ENCODE data around the gene GOLGA2. TPM values are rescaled to one million over a fixed set of nuclear protein-coding genes. Genes with fewer than 3 reads are reported as not detected.

Gene GOLGA2
- total RNA-seq: 76.4 TPM
- long read RNA-seq, partial matches to known transcripts: 2 of 20 reads
- long read RNA-seq, other reads (novel, unspliced or antisense): 18 of 20 reads

DNA sequence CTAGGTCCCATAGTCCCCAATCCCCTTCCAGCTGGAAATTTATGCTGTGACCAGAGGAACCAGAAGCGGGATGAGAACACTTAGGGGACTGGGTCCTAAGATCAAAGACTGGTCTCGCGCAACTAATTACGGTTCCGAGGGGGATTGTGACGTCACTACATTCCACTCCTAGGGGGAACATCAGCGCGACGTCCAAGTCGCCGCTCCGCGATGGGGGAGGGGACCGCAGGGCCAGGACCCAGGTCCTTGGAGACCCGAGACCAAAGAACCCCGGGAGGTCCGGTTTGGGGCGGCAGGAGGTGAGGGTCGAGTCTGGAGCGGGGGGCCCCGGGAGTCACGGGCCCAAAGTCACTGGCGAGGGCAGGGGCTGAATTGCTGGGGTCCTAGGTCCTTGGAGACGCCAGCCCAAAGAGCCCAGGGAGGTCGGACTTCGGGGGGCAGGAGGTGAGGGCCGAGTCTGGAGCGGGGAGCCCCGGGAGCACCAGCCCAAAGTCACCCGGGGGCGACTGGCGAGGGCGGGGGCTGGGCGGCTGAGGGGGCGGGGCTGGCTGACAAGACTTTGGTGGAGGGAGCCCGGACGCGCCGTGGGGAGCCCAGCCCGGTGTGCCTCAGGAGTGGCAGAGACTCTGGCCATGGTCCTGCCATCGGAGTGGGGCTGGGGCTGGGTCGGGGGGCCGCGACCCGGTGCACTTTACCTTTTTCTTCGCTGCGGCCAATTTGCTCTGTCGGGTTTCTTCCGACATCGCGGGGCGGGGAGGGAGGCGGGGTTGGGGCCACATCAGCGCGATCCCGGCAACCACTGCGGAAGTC is at the start of gene GOLGA2:
TSS of gene GOLGA2 (minus strand) at position 810 of the 810 bp plus-strand sequence. CDS start at position 779, 31 bp downstream.
- no peak for DNase-seq (ENCODE audit: missing footprints)
- ATAC-seq: peak; percentile 59
- intact Hi-C loops (cut with DNase I): loop anchor here (5.0 kb wide), 2 partner anchors 47 to 73 kb away; partner anchors contain the start of genes COQ4, DNM1 and TRUB2

GRCh38 chr9:128324401-128324800 is 48.6 kb upstream of the GOLGA2 start:
- ATAC-seq (no peak), DNase-seq (ENCODE audit: missing footprints) (no peak)
- intact Hi-C loops (cut with DNase I): loop anchor here (5.0 kb wide), 1 partner anchor 47 kb away; the partner anchor contains the start of genes GOLGA2 and SWI5

- no peak for DNase-seq (ENCODE audit: missing footprints)
- no peak for ATAC-seq
- intact Hi-C loops (cut with DNase I): loop anchor here (5.0 kb wide), 1 partner anchor 46 kb away; the partner anchor contains the start of genes GOLGA2 and SWI5
These were observed 48.0 kb upstream of the GOLGA2 start for GRCh38 chr9:128323791-128324190.

GRCh38 chr9:128323212-128323730 is 47.5 kb upstream of the GOLGA2 start:
- ATAC-seq (no peak), DNase-seq (ENCODE audit: missing footprints) (no peak)
- intact Hi-C loops (cut with DNase I): loop anchor here (5.0 kb wide), 1 partner anchor 46 kb away; the partner anchor contains the start of genes GOLGA2 and SWI5

GRCh38 chr9:128322404-128323211 is 46.8 kb upstream of the GOLGA2 start, which contains the start of the genes COQ4 and TRUB2:
Gene COQ4, plus strand, starts transcription at chr9:128322839. Its CDS starts 20 bp downstream, at chr9:128322859.
Gene TRUB2, minus strand, starts transcription at chr9:128322447. Its CDS starts 39 bp downstream, at chr9:128322408.
- intact Hi-C loops (cut with DNase I): loop anchor here (5.0 kb wide), 1 partner anchor 45 kb away; the partner anchor contains the start of genes GOLGA2 and SWI5
- peak; percentile 98 for ATAC-seq
- peak; percentile 96 for DNase-seq (ENCODE audit: missing footprints)

- ATAC-seq (no peak), DNase-seq (ENCODE audit: missing footprints) (no peak)
- intact Hi-C loops (cut with DNase I): loop anchor here (5.0 kb wide), 1 partner anchor 45 kb away; the partner anchor contains the start of genes GOLGA2 and SWI5
These were observed 46.1 kb upstream of the GOLGA2 start for GRCh38 chr9:128321879-128322403.

DNA sequence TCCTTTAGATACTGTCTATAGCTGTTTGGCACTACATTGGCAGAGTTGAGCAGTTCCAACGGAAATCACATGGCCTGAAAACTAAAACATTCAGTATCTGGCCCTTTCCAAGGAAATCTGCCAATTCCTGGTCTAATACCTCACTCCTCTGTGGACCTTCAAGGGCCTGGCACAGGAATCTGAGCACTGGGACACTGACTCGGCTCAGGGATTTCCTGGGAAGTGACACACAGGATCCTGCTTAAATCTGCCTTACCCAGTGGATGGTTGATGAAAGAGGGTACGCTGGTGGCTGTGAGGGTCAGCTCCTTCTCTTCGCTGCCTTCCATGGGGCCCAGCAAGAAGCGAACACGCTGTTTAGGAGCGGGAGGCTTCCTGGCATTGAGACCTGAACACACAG is 45.5 kb upstream of the GOLGA2 start:
- no peak for ATAC-seq

GRCh38 chr9:128317629-128318028 is 41.8 kb upstream of the GOLGA2 start:
- ATAC-seq (no peak), DNase-seq (ENCODE audit: missing footprints) (no peak)
- intact Hi-C loops (cut with DNase I): no loop called here

More for the DNA sequence above, 45.5 kb upstream of the GOLGA2 start:
- no peak for DNase-seq (ENCODE audit: missing footprints)
- intact Hi-C loops (cut with DNase I): loop anchor here (5.0 kb wide), 1 partner anchor 44 kb away; the partner anchor contains the start of genes GOLGA2 and SWI5

- no peak for ATAC-seq
- DNase-seq (ENCODE audit: missing footprints): no peak
- intact Hi-C loops (cut with DNase I): no loop called here
These were observed 40.6 kb upstream of the GOLGA2 start for GRCh38 chr9:128316421-128316820.

- intact Hi-C loops (cut with DNase I): no loop called here
- no peak for ATAC-seq
- DNase-seq (ENCODE audit: missing footprints): no peak
These were observed 38.9 kb upstream of the GOLGA2 start for GRCh38 chr9:128314697-128315096.

DNA sequence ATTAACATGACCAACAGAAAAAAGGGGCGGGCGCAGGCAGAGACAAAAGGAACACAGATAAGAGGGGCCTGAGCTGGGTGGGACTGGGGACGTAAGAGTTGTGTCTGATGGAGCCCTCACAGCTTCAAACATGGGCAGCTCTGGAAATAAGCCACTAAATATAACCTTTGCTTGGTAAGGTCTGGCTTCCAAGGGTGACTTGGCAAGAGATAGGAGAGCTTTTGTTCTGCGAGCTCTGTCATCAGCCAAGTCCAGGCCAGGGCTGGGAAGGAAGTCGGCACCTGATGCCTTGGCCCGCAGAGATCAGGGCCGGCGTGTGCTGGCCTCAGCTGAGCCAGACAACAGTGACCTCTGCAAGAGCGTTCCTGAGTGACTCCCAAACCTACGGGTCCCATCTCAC is 34.7 kb upstream of the GOLGA2 start:
- DNase-seq (ENCODE audit: missing footprints): no peak
- intact Hi-C loops (cut with DNase I): no loop called here
- peak; percentile 87 for ATAC-seq

DNA sequence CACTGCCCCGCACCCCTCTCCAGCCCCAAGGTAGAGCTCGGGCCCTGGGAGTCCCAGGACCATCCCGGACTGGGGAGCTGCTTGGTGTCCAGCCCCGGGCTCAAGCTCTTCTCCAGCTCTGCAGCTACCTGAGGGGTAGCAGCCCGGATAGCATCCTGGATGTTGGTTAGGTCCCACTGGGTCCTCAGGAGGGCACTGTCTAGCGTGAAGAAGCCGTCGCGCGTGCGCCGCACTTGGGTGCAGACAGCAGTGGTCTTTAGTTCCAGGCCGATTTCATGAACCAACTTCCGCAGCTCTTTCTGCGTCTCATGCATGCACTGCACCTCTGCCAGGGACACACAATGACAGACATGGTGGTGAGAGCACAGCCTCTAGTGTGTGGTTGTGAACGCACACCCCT is 33.7 kb upstream of the GOLGA2 start:
- intact Hi-C loops (cut with DNase I): no loop called here
- DNase-seq (ENCODE audit: missing footprints) (no peak), ATAC-seq (no peak)

DNA sequence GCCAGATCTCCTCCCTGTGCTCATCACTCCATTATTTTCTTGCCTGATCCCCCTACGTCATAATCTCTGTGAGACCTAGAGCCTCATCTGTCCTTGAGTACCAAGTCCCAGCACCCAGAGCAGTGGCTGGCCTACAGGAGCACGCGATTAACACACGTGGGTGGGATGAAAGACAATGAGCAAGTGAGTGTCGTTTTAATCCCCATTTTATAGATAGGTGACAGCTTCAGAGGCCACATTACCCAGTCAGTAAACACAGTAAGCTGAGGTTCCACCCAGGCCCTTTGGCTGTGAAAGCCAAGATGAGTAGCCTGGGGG is 29.1 kb upstream of the GOLGA2 start:
- DNase-seq (ENCODE audit: missing footprints) (no peak), ATAC-seq (no peak)
- intact Hi-C loops (cut with DNase I): no loop called here

DNA sequence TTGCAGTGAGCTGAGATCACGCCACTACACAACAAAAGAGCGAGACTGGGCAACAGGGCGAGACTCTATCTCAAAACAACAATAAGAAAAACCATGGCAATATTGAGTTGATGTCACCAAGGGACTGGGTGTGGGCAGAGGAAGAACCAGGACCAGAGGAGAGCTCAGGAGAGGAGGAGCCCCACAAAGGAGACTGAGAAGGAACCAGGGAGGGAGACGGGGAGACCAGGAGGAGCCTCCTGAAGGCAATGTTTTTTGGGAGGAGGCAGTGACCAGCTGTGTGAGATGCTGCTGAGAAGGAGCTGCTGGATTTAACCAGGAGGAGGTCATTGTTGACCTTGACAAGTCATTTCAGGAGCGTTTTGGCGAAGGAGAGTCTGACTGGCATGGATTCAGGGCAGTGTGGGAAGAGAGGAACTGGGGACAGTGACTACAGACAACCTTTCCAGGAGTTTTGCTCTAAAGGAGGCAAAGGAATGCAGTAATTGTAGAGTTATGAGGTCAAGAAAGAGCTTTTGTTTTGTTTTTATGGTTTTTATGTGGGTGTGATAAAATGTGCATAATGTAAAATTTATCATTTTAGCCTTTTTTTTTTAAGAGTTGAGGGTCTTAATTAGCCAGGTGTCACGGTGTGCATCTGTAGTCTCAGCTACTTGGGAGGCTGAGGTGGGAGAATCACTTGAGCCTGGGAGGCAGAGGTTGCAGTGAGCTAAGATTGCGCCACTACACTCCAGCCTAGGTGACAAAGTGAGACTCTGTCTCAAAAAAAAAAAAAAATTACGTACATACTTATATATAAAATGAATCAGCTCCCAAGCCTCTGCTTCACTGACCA is 28.5 kb upstream of the GOLGA2 start:
- ATAC-seq: no peak

DNA sequence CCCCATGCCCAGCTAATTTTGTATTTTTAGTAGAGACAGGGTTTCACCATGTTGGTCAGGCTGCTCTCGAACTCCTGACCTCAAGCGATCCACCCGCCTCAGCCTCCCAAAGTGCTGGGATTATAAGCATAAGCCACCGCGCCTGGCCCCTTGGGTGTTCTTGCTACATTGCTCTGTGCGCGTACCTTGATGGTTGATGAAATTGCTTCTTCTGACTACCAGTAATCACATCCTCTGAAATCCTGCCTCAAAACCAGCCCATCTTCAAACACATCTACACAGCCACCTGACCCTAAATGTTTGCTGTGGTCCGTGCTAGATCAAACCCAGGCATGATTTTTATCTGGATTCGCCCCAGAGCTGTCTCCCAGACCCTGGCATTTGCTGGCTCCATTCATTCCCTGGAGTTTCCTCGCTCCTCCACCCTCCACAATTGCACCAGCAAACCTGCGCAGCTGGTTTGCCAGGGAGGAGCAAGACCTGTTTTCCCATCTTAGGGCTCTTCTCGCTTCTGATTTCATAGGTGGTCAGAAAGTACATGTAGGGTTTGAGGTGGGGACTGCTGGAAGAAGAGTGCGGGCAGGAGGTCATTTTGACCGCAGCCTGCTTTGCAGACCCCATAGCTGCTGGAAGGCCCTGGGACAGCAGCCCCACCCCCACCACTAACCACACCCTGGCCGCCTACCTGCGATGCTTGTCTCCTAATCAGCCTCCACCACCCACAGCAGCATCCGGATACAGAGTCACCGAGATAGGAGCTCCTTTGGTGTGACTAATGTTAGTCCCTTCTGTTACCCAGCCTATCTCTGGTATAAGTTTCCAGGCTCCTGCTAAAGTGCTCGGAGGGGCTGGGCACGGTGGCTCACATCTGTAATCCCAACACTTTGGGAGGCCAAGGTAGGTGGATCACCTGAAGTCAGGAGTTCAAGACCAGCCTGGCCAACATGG is 23.0 kb upstream of the GOLGA2 start:
- DNase-seq (ENCODE audit: missing footprints): no peak
- no peak for ATAC-seq

More for the DNA sequence above, 28.5 kb upstream of the GOLGA2 start:
- no peak for DNase-seq (ENCODE audit: missing footprints)
- intact Hi-C loops (cut with DNase I): no loop called here

GRCh38 chr9:128297221-128297773 is 21.5 kb upstream of the GOLGA2 start:
- ATAC-seq: no peak
- intact Hi-C loops (cut with DNase I): loop anchor here (5.0 kb wide), 1 partner anchor 115 kb away; no protein-coding TSS in a partner anchor

More for the DNA sequence above, 23.0 kb upstream of the GOLGA2 start:
- intact Hi-C loops (cut with DNase I): loop anchor here (5.0 kb wide), 1 partner anchor 113 kb away; no protein-coding TSS in a partner anchor

More at GRCh38 chr9:128297221-128297773, 21.5 kb upstream of the GOLGA2 start:
- DNase-seq (ENCODE audit: missing footprints): no peak

Data from Right ventricle myocardium inferior (tissue), 1 donor.